Frontal cortex (tissue), 4 donors: Measurements from ENCODE around the gene EFNA1. TPM values are rescaled to one million over a fixed set of nuclear protein-coding genes. Genes with fewer than 3 reads are reported as not detected.

Source experiments
- DNase-seq, 2 donors: peaks; one replicate each; pipeline ENCODE4 v3.0.0; 2012; ENCODE audit warnings: low spot score in 2 of 2
- FAIRE-seq: peaks from 2 replicates; lab custom pipeline; 2012; peaks lifted over from hg19 to GRCh38; lab: Jason Lieb, UNC
- total RNA-seq: library from RNA; depleted of rRNA; stranded (reverse); fragments of >200 nt; gene quantifications from one replicate; pipeline ENCODE4 v1.2.3, GENCODE V29; 2014
- donor health status: control.
- donor health status: control.
- donor health status: control.

EFNA1 gene
- total RNA-seq, 1 donor from 2014 or later: 4.1 TPM

GRCh38 chr1:155120253-155120652, 7.4 kb upstream of the EFNA1 start:
- no peak for FAIRE-seq

GRCh38 chr1:155121249-155121648, 6.4 kb upstream of the EFNA1 start:
- FAIRE-seq (no peak), DNase-seq (no peak)

More at GRCh38 chr1:155120253-155120652, 7.4 kb upstream of the EFNA1 start:
- no peak for DNase-seq

GRCh38 chr1:155122308-155122707, 5.4 kb upstream of the EFNA1 start:
- FAIRE-seq (no peak), DNase-seq (no peak)

GRCh38 chr1:155123801-155124200, 3.9 kb upstream of the EFNA1 start:
- DNase-seq: no peak
- FAIRE-seq: no peak

- no peak for DNase-seq
- no peak for FAIRE-seq
Observed at GRCh38 chr1:155124503-155125463, 2.9 kb upstream of the EFNA1 start.

- FAIRE-seq: no peak
- DNase-seq: no peak
Observed at GRCh38 chr1:155125511-155125945, 2.1 kb upstream of the EFNA1 start.

GRCh38 chr1:155125946-155126555, 1.6 kb upstream of the EFNA1 start:
- DNase-seq (peak; percentile 65 to 79), FAIRE-seq (no peak)

- FAIRE-seq (no peak), DNase-seq (peak in 1 of 2 donors; percentile 58)
Observed at GRCh38 chr1:155126556-155127104, 1.0 kb upstream of the EFNA1 start.

GRCh38 chr1:155127967-155128754, 485 bp downstream of the EFNA1 start:
- DNase-seq: no peak
- FAIRE-seq: no peak

- FAIRE-seq: no peak
- no peak for DNase-seq
Observed at GRCh38 chr1:155128755-155129473, 1.2 kb downstream of the EFNA1 start.

- DNase-seq (no peak), FAIRE-seq (no peak)
Observed at GRCh38 chr1:155130272-155131006, 2.8 kb downstream of the EFNA1 start.

GRCh38 chr1:155131285-155131684, 3.6 kb downstream of the EFNA1 start:
- DNase-seq (no peak), FAIRE-seq (no peak)

GRCh38 chr1:155131856-155132255, 4.2 kb downstream of the EFNA1 start:
- FAIRE-seq (no peak), DNase-seq (no peak)

- peak in 1 of 2 donors; percentile 1 for DNase-seq
- no peak for FAIRE-seq
Observed at GRCh38 chr1:155133799-155134281, 6.2 kb downstream of the EFNA1 start.

- no peak for FAIRE-seq
- no peak for DNase-seq
Observed at GRCh38 chr1:155134322-155134721, 6.6 kb downstream of the EFNA1 start.

GRCh38 chr1:155134880-155135414, 7.3 kb downstream of the EFNA1 start:
- FAIRE-seq: no peak
- peak in 1 of 2 donors; percentile 77 for DNase-seq

GRCh38 chr1:155135415-155136028, 7.8 kb downstream of the EFNA1 start, which contains the start of gene SLC50A1:
Gene SLC50A1 (plus strand): TSS chr1:155135852. CDS start chr1:155135912, 60 bp downstream.
- FAIRE-seq (no peak), DNase-seq (peak; percentile 89 to 93)

- no peak for DNase-seq
- no peak for FAIRE-seq
Observed at GRCh38 chr1:155136748-155137147, 9.1 kb downstream of the EFNA1 start.
